Stimulated activated CD8-positive, alpha-beta memory T cell treated with anti-CD3 and anti-CD28 coated beads, Interleukin-12 subunit alpha, Interleukin-12 subunit beta, amount 100 ng/mL, for 4 hours (primary cell): Measurements from ENCODE around the gene TECPR1.

ENCODE experiments used
- DNase-seq: peaks from one replicate; pipeline ENCODE4 v3.0.0-alpha.2; 2020; ENCODE audit warnings: low read depth

The TECPR1 gene

DNA sequence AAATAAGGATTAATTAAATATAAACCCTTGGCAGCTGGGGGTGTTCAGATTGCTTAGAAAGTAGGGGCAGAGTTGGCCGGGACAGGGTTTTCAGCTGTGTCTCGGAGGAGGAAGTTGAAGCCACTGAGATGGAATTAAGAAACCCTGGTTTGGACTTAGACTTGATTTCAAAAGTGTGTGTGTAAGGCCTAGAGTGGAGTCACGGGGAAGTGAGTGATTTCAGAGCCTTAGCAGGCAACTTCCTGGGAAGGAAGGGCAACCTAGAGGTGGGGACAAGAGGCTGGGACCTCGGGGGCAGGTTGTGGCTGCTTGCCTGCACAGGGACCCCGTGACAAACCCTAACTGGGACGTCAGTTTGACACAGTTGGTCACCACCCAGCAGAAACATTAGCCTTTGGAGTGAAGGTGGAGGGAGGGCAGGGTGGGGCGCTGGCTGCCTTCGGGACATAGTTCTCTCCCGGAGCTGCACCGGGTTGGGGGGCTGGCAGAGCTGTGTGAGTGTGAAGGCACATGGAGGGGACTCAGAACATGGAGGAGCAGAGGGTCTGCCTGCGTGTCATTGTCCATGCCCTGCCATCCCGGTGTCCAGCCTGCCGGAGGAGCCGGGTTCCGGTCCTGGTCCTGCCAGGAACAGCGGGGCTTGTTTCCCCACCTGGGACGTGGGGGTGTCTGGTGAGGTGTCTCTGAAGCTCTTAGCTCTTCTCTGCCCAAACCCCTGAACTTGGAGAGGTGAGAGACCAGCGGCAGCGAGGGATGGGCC lies 31.3 kb upstream of the TECPR1 start:
- no peak for DNase-seq

DNA sequence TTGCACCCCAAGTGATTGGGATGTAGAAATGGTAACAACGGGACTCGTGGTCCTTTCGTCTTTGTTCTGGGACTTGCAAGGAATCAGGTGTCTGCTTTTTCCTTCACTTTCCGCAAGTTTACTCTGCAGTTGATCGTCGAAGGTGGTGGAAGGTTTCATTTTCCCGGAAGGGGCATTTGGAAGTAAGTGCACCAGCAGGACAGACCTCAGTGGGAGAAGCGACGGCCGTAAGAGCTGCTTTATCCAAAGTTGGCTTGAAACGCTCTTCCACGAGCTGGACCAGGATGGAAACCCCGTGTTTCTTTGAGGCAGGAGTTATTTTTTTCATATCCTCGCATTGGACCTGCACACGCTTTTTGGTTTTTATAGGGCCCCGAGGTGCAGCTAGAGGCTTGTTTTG lies 30.7 kb upstream of the TECPR1 start:
- DNase-seq, result no peak

DNA sequence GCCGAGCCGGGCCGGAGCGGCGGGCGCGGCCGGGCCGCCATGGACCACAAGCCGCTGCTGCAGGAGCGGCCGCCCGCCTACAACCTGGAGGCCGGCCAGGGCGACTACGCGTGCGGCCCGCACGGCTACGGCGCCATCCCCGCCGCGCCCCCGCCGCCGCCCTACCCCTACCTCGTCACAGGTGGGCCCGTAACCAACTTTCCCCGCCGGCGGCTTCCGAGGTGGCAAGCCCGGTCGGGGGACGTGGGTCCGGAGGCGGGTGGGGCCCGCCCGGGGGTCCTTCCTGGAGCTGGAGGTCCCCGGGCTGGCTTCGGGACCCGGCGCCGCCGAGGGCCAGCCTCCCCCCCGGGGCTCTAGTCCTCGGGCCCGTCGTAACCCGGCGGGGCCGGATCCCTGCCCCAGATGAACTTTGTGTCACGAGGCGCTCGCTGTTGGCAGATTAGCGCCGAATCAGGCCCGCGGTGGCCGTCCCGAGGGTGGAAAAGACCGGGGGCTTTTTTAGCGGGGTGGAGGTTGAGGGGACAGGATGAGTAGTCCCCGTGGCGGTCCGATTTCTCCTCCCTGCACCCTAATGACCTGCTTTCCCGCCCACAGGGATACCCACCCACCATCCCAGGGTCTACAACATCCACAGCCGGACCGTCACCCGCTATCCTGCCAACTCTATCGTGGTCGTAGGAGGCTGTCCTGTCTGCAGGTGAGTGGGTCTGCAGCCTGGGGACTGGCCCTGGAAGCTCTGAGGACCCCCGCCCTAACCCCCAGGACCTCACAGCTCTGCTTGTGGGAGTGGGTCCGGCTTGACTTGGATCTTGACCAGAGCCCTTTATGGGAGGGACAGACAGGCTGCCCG lies 29.9 kb upstream of the TECPR1 start:
- no peak for DNase-seq

DNA sequence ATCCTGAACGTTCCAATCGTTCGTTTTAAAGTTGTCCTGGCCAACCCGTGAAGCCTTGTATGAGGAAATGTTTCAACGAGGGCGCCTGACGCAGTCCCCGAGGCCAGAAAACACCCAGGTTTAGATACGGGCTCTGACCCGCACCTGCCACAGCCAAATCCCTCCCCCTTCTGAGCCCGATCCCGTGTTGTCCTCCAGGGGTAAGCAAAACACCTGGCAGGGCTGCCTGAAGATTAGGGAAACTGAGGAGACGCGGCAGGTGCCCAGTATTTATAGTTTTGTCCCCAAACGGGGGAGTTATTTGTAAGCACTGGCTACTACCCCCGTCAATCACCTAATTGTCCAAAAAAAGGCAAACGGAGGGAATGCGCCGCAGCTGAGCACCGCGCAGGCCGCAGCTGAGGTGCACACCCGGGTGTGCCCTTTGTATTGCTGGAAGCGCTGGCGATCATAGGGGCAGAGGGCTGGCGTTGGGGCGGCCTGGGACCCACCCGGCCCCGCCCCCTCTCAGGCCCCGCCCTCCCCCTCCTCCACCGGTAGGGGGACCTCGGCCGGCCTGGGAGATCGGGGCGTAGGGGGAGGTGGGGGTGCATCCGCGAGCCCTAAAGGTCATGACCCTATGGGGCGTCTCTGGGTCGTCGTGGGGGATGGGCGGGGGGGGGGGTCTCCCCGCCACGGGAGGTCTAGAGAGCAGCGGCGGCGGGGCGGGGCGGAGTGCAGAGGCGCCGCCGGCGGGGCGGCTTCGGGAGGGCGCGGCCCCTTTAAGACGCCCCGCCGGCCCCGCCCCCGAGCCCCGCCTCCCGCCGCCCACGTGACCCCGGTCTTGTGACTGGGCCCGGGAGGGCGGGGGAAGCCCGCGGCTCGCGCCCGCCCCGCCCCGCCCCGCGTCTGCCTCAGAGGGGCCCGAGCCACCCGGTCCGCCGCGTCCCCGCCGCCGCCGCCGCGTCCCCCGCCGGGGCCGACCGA lies 29.0 kb upstream of the TECPR1 start, which contains the start of gene BRI3:
Gene BRI3 (plus strand): TSS at position 896 of the 966 bp plus-strand sequence. CDS start 110 bp downstream, outside the sequence.
- peak; percentile 89 for DNase-seq

DNA sequence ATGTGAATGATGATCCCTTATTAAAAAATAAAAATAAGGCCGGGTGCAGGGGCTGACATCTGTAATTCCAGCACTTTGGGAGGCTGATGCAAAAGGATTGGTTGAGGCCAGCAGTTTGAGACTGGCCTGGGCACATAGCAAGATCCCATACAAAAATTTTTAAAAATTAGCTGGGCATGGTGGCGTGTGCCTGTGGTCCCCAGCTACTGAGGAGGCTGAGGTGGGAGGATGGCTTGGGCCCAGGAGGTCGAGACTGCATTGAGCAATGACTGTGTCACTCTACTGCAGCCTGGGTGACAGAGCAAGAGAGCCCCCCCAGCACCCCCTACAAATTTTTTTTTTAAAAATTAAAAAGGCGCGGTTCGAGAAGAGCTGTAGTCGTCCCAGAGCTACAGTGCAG lies 28.3 kb upstream of the TECPR1 start:
- no peak for DNase-seq

DNA sequence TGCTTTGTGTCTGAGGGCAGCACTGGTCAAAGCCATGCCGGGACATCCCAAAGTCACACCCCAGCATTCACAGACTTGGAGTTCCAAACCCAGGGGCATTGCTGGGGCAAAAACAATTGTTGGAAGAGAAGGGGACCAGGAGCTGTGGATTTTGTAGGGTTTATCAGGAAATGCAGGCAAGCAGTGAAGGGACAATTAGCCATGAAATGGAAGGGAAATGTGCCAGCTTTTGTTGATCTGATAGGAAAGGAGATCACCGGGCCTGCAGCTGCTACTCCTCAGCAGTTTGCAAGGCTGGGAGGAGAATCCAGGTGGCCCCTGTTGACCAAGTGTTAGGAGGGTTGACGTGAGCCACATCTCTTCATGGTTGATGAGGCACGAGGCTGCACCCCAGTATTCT lies 26.9 kb upstream of the TECPR1 start:
- no peak for DNase-seq

DNA sequence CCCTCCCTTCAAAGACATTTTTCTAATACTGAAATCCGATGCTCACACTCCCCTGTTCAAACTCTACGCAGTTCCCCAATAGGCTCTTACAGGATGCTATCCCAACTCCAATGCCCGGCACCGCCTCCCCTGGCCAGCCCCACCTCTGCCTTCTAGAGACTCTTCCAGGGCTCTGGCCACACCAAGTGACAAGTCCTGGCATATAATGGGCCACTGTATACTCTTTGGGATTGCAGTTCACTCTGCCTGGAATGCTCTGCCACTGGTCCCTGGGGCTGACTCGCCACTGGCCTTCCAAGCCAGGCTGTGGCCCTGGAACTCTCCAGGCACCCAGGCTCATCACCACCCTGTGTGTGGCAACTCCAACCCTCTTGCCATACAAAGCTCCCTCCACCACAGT lies 26.4 kb upstream of the TECPR1 start:
- DNase-seq, result no peak

DNA sequence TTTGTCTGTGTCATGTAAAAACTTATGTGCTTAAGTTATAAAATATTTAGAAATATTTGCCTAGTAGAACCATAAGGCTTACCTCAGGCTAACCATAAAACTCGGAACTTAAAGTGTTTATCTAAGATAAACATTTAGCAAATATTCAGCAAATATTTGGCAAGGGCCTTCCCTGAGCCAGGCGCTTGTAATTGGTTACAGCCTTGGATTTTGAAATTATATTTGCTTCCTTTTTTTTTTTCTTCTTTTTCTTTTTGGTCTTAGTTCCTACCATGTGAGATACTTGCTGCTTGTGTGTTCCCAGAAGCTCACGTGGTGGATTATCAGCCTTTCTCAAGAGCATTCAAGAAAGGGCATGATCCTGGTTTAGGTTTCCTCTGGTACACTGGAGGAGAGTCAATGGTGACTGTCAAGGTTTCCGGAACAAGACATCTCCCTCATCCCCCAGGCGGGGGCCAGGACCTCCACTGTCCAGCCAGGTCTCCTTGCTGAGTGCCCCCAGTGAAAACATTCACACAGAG lies 24.3 kb upstream of the TECPR1 start:
- DNase-seq, result no peak

DNA sequence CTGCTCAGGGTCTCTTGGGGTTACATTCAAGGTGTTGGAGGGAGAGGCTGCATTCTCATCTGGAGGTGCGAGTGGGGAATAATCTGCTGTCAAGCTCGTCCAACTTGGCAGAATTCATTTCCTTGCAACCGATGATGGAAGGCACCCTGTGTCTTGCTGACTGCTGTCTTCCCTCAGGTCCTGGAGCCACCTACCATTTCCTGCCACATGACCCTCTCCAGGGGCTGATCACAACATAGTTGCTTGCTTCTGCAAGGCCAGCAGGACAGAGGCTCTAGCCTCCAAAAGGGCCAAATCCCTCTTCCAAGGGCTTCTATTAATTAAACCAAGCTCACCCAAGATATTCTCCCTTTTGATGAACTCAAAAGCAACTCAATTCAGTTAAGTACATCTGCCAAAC lies 15.3 kb upstream of the TECPR1 start:
- DNase-seq, result no peak

DNA sequence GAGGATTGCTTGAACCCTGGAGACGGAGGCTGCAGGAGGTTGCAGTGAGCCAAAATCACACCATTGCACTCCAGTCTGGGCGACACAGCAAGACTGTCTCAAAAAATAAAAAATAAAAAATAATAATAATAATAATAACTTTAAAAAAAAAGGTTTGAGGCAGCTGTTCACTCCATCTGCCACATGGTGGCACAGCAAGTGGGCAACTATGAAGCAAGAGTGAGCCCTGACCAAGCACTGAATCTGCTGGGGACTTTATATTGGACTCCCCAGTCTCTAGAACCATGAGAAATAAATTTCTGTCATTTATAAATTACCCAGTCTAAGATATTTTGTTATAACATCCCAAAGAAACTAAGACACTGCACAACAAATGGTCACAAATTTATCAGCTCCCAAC lies 14.8 kb upstream of the TECPR1 start:
- no peak for DNase-seq

DNA sequence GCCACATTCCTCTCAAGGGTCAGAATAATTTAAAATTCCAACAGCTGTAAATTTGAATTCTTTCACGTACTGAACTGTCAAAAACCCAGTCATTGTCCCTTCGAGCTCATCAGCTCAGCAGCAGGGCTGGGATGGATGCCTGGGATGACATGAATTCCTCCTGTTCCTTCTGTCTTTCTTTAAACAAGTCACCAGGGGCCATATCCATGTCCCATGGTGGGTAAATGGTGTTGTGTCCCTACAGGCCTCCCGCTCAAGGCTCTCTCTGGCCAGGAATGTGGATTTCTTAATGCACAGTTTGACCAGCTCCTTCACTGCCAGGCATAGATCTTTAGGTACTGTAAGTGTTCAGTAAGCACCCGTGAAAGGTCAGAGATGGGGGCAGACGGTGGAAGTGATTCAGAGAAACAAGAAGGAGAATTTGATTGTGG lies 13.8 kb upstream of the TECPR1 start:
- no peak for DNase-seq

DNA sequence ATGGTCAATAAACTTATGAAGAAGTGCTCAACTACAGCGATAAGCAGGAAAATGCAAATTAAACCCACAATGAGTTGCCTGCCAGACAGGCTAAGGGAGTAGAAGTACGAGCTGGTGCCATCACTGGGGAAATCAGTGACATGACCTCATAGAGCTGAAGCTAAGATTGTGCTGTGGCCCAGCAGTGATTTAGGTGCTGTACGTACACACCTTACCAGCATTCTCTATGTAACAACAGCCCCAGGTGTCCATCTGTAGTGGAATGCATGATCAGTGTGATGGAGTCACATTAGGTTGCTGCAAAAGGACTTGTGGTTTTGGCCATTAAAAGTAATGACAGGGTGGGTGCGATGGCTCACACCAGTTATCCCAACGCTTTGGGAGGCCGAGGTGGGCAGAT lies 5.7 kb upstream of the TECPR1 start:
- no peak for DNase-seq

DNA sequence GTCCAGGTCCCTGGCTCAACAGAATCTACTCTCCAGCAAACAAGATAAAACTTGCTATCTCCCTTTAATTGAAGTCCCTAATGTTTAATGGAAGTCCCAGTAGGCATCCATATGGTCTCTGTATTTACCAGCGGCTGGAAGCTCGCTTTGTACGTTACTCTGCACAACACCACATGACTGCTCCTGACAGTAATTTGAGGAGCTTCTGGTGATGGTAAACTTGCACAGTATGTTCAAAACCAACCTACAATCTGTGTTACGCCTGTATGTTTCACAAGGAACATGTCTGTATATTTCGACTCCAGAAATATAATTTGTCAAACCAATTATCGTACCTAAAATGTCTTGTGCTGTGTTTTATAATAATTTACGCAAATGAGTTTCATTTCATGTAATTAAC lies 4.4 kb upstream of the TECPR1 start:
- no peak for DNase-seq

DNA sequence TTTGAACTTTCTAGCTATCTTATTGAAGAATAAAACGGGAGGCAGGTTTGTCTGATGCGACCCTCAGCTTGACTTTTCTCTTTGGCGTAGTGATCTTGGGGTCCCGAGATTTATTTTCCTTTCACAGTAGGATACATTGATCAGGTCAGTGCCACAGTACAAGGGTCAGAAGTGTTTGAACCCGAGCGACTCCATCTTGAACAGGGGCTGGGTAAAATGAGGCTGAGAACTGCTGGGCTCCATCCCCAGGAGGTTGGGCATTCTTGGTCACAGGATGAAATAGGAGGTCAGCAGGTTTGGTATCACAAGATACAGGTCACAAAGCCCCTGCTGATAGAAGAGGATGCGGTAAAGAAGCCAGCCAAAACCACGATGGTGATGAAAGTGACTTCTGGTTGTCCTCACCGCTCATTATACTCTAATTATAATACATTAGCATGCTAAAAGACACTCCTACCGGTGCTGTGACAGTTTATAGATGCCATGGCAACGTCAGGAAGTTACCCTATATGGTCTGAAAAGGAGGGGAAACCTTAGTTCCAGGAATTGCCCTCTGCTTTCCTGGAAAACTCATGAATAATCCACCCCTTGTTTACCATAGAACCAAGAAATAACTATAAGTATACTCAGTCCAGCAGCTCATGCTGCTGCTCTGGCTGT lies 3.0 kb upstream of the TECPR1 start:
- DNase-seq, result no peak

DNA sequence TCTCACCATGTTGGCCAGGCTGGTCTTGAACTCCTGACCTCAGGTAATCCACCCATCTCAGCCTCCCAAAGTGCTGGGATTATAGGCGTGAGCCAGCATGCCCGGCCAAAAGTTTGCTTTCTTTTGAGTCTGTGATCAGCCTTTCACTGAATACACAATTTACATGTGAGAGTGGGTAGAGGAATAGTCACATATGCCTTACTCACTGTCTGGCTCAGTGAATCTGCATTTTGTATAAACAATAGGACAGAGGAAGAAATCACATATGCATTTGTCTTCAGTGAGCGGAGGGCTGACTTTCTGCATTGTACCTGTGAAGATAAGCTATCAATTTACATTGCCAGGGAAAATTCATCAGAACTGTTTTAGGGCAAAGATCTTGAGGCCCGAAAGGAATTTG lies 2.5 kb upstream of the TECPR1 start:
- no peak for DNase-seq

DNA sequence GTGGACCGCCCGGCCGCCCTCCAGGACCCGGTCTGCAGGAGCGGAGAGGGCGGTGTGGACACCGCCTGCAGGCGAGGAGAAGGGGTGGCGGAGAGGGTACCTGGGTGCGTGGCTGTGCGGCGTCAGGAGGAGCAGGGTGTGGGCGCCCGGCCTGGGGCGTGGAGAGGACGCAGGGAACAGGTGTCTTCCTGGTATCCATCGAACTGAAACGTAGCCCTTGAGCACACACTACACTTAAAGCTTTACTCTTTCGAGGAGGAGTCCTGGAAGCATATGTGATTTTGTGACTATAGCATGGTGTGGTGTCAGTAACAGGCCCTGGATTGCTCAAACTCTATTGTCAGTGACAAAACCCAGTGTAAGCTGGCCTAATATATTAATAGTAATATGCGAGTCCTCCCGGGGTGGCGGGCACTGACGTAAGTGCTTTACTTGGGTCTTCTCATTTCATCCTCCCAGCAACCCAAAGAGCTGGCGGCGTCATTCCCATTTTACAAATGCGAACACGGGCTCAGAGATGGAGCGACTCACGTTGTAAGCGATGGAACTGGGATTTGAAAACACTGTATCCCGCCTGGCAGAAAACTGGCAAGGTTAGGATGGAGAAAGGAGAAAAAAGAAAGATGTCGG lies 508 bp upstream of the TECPR1 start:
- DNase-seq, result no peak

DNA sequence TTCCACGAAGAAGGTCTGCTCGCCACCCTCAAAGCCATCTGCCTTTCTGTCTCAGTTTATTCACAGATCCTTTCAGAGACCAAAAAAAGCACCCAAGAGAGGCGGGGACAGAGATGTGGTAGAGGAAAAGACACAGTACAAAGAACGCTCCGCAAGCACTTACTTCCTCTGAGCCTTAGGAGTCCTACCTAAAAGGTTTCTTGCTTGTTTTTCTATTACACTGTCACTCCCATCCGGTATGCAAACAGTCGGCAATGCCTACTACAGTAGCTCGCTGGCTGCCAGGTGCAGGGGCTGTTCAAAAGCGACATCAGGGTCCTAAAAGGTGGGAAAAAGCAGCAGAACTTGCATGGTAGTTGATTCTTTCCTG lies 816 bp downstream of the TECPR1 start:
- DNase-seq, result no peak

DNA sequence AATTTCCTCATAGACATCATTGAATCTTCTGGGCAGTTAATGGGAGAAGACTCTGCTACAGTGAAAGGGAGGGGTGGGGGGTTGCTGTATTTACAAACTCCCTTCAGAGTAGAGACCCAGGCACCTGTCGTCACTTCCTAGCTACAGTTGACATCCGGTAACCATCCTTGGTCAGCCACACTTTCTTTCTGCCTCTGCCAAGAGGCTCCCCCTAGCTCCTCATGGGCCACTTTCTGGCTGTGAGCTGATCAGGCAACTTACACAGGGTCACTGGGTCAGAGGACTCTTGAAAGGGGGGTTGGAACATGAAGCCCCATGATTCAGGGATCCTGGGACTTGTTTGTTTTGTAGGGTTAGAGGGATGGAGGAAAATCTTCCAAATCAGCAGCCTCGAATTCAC lies 1.2 kb downstream of the TECPR1 start:
- DNase-seq, result no peak

DNA sequence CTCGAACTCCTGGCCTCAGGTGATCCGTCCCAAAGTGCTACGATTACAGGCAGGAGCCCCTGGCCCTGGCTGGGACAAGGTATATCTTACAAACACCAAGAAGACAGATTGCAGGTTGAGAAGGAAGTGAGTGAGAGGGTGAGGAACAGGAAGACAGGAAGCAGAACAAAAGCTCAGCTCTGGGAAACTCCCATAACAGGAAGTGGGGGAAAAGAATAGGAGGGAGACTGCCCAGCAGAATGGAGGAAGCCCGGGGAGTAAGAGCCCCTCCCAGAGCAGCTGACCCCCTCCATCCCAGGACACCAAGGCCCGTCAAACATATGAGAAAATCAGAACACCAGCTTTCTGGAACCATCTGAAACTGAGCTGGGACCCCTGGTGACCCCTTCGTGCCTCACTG lies 2.9 kb downstream of the TECPR1 start:
- no peak for DNase-seq

DNA sequence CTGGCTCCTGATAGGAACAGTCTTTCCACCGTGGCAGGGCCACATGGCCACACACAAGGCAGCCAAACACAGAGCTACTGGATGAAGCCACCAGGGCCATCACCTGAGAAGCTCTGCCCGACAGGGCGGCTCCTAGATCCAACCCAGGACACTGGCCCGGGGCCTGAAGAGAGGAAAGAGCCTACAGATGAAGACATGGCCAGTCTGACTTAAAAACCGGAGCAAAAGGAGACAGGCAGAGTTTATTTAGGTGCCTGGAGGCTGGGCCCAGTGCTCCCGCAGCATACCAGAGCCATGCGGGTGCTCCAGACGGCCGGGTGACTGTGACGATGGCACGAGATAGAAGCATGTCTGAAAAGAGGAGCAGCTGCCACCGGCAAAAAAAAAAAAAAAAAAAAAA lies 3.9 kb downstream of the TECPR1 start:
- no peak for DNase-seq

DNA sequence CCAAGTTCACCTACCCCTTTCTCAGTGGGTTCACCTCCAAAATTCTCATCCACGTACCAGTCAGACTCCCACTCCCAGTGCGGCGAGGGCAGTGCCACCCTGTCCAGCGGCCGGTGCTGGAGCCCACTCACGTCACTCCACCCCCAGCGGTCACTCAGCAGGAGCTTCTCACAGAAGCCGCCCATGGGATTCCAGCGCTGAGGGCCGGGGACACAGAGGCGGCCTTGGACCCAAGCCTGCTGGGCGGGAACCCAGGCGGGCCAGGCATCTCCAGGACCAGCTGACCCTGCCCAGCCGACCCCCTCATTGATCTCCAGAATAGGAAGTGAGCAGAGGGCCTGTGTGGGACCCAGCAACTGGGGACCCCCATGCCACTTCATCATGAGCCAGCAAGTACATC lies 7.2 kb downstream of the TECPR1 start:
- no peak for DNase-seq
